ENCODE data around the gene DCAF15.

DCAF15 gene

DNA sequence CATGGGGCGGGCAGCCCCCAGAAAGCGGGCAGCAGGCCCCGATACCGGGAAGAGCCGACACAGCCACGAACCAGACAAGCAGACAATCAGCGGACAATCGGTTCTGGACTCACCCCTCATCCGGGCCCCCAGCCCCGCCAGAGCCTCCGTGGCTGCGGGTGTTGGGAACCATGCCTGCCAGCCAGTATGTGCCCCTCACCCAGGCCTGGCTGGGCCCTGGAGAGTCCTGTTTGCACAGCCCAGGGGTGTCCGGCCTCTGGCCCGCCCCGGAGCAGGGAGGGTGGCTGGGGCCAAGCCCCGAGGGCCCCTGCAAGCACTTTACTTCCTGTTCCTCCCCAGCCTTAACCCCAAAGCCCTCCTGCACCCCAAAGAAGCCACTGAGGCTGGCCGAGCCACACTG lies 21.9 kb upstream of the DCAF15 start:
- DNase-seq (ENCODE audit: low read depth), result no peak

DNA sequence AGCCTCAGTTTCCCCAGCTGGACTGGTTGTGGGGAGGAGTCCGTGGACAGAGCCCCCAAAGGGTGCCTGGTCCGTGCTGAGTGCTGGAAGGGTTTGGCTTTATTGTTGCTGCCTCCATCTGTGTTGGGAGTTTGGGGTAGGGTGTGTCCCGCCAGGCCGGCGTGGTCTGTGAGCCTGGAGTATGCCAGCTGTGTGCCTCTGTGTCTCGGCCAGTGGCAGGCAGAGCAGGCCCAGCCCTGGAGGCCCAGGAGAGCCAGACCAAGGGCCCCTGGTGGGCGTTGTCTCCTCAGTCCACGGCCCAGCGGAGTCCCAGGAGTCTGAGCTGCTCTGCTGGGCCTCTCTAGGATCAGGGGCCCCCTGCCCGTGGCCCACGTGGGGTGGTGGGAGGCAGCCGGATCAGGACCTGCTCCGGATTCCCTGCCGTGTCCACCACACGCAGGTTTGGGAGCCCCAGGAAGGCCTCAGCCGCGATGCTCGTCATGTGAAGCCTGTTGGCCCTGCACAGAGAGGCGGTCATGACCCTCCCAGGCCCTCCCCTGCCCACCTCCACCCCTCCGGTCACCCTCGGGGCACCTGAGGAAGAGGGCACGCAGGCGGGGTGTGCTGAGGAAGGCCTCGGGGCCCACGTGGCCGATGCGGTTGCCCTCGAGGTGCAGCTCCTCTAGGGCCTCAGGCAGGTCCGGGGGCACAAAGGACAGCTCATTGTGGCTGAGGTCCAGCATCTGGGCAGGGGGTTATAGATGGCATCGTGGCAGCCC lies 20.7 kb upstream of the DCAF15 start:
- no peak for DNase-seq (ENCODE audit: low read depth)

DNA sequence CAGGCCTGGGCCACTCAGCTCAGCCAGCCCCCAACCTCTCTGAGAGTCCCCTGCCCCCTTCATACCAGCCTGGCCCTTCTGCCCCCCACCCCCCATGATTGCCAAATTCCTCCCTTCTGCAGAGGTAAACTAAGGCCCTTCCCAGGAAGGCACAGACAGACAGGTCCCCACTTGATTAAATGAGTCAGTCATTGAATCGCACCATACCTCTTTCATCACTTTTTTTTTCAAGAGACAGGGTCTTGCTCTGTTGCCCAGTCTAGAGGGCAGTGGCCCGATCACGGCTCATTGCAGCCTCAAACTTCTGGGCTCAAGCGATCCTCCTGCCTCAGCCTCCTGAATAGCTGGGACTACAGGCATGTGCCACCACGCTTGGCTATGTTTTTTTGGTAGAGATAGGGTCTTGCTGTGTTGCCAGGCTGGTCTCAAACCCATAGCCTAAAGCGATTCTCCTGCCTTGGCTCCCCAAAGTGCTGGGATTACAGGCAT lies 20.1 kb upstream of the DCAF15 start:
- DNase-seq (ENCODE audit: low read depth), result no peak

DNA sequence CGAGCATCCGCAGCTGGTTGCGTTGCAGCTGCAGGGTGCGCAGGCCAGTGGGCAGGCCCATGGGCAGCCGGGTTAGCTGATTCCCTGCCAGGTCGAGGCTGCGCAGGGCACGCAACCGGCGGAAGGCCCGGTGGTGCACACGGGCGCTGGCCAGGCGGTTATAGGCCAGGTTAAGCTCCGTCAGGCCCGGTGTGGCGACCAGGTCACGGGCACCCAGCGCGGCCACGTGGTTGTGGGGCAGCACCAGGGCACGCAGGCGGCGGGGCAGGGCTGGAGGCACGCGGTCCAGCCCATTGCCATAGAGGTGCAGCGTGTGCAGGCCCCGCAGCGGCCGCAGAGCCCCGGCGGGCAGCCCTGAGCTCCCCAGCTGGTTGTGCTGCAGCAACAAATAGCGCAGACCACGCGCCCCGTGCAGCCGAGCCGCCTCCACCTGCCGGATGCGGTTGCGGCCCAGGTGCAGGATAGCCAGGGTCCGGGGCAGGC lies 19.4 kb upstream of the DCAF15 start:
- no peak for DNase-seq (ENCODE audit: low read depth)

DNA sequence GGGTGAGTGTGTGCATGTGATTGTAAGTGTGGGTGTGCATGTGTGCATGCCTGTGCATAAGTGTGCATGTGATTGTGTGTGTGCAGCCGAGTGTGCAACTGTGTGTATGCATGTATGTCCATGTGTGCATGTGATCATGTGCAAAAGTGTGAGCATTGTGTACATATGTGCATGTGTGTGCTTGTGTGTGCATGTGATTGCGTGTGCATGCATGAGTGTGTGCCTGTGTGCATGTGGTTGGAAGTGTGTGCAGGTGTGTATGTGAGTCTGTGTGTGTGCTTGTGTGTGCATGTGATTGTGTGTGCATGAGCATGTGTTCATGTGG lies 17.6 kb upstream of the DCAF15 start:
- DNase-seq (ENCODE audit: low read depth), result no peak

DNA sequence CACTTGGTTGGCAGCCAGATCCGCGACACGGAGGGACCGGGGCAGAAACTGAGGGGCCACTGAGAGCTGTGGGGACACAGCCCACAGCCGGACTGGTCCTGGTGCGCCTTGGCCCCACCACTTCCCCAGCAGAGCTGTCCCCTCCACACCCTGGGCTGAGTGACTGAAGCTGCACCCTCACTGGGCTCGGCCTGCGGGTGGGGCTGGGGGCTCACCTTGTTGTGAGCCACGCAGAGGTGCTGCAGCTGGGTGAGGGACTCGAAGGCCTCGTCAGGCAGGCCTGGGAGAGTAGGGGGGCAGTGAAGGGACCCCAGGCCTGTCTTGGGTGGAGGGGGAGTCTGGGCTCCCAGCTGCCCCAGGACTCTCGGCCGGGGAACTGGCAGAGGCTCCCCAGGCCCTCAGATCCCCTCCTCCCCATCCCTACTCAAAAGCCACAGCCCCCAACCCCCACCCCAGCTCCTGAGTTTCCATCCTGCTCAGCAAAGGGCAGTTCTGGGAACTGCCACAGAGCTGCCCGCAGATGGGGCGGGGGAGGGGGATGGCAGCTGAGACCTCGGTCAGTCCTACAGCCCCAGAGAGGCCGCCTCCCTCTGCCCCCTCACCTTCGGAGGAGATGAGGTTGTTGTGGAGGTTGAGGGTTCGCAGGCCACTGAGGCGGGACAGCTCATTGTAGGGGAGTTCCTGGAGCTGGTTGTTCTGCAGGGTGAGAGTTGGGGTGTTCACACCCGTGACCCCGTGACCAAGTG lies 16.4 kb upstream of the DCAF15 start:
- DNase-seq (ENCODE audit: low read depth), result no peak

DNA sequence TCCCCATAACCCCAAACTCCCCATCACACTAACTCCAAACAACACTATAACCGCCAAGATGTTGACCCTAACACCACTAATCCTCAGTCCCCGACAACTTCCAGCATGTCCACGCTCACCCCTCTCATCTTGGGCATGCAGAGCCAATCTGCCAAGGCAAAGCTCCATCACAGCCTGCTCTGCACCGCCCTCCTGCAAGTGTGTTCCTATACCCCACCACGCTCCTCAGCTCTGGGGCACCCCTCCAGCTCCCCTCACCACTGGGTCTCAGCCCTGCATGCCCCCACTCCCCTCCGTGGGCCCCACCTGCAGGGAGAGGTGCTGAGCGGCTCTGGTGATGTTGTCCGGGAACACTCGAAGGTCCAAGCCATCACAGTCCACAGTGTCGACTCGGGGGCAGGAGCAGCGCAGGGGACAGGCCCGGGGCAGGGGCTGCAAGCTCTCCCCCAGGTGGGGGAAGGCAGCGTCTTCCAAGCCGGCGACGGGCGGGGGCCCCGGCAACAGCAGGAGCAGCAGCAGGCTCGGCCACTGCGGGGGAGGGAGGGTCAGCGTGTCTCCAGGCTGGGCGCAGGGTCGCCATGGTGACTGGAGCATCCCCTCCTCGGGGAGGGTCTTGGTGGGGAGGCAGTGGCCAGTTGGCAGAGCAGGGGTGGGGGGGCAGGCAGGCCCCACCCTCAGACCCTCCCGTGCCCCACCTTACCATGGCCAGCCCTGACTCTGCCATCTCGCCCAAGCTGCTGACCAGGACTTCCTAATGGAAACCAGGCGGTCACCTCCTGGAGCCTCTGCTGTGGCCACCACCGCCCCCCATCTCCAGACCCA lies 14.6 kb upstream of the DCAF15 start:
- DNase-seq (ENCODE audit: low read depth), result no peak

DNA sequence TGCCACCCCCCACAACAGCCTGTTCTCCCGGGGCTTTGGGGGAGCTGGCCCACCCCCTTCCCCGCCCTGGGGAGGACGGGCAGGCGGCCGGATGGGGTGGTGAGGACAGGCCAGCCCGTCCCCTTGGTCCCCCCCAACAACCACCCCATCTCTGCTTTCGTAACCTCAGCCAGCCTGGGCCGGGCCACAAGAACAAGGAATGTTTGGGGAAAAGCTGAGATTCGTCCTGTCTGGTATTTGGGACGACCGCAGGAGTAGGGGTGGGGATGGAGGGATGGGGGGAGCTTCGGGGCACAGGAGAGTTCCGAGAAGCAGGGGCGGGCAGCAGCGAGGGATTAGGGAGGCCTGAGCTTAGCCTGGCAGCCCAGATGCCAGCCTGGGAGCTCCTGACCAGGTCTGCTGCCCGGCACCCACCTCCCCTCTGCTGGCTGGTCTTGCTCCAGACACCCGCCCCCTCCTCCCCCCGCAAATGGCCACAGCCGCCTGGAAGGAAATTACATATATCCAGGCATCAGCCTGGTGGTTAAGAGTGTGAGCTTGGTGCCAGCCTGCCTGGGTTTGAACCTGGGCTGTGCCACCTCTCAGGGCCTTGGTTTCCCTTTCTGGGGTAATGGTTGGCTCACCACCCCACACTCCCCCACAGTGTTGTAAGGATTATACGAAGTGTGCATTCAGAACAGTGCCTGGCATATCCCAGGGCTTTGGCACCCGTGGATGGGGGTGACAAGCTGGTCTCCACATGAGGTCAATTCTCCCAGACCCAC lies 13.8 kb upstream of the DCAF15 start, which contains the start of gene PODNL1:
PODNL1 (minus strand) TSS at position 117 of the 764 bp plus-strand sequence. CDS start 236 bp downstream, outside the sequence.
- no peak for DNase-seq (ENCODE audit: low read depth)

DNA sequence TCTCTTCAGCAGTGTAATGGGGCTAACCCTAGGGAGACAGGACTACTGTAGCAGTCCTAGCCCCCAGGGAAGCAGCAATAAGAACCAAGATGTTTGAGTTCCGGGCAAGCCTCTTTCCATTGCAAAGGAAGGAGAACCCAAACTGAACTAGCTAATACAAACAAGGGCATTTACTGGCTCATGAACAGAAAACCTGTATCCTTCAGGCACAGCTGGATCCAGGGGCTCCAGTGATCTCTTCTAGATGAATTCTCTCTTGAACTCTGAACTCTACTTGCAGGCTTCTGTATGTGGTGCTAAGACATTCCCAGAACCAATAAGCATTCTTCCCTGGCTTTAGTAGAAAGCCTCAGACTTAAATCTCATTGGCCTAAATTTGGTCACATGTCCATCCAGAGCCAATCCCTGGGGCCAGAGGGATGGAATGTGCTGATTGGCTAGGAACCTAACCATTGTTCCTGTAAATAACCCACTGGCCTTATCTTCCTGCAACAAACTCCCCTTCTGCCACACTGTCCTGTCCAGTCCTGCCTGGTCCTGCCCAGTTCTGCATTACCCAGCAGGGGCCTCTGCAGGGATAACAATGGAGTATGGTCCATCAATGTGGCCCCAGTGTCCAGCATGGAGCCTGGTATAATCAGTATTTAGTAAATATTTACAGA lies 10.2 kb upstream of the DCAF15 start:
- DNase-seq (ENCODE audit: low read depth), result no peak

DNA sequence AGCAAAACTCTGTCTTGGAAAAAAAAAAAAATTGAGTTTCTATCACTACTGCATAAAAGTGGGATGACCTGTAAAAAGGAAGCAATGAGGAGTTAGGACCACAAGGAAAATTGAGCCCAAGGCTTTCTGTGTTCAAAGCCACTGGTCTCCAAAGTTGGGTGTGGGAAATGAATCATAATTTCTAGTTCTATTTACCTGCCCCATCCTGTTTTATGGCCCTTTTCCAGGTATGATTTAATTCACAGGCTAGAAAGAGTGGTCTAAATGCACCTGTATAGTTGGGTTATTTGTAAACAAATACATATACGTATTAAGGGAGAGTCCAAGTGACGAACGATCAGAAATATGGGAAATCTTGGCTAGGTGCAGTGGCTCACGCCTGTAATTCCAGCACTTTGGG lies 5.9 kb upstream of the DCAF15 start:
- no peak for DNase-seq (ENCODE audit: low read depth)

DNA sequence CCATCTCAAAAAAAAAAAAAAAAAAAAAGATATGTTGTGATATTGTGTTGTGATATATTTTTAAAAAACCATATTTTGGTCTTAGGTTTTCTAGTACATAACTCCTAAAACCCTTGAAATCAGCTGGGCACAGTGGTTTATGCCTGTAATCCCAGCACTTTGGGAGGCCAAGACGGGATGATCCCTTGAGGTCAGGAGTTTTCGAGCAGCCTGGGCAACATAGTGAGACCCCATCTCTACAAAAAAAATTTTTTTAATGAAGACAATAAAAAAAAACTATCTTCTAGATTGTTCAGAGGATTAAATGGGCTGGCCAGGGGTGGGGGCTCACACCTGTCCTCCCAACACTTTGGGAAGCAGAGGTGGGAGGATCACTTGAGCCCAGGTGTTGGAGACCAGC lies 1.3 kb upstream of the DCAF15 start:
- no peak for DNase-seq (ENCODE audit: low read depth)

DNA sequence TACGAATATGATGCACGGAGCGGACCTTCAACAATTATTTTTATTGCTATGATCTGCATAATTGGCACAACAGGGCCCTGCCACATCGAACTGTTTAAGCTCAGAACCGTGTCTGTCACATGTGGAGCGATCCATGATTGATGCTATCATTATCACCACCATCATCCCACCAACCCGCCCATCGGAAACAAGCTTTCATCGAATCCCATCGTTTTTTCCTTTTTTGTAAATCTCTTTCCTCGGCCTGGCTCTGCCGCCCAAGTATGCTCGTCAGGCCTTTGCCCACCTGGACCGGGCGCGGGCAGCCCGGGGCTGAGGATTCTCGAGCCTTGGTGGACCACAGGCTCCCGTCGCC lies 533 bp upstream of the DCAF15 start:
- no peak for DNase-seq (ENCODE audit: low read depth)

DNA sequence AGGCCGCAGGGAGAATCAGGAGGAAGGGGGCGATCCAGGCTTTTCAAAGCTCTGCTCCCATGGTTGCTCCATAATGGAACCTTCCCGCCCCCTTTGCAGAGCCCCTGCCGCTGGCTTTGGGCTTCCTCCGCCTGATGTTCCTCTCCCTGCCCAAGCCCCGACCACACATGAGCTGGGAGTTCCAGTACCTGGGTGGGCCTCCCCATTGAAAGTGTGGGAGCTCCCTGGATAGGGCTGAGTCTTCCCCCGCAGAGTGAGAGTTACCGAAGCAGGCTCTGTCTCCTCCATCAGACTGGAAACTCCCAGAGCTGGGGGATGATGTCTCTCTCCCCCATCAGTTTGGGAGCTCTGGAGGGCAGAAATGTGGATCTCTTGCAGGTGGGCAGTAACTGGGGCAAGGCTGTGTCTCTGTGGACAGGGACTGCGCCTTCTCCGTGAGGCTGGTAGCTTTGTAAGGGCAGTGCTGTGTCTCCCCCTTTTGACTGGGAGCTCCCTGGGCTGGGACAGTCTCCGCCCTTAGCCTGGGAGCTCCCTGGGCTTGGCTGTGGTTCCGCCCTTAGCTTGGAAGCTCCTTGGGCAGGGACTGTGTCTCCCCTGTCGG lies 722 bp downstream of the DCAF15 start:
- no peak for DNase-seq (ENCODE audit: low read depth)

DNA sequence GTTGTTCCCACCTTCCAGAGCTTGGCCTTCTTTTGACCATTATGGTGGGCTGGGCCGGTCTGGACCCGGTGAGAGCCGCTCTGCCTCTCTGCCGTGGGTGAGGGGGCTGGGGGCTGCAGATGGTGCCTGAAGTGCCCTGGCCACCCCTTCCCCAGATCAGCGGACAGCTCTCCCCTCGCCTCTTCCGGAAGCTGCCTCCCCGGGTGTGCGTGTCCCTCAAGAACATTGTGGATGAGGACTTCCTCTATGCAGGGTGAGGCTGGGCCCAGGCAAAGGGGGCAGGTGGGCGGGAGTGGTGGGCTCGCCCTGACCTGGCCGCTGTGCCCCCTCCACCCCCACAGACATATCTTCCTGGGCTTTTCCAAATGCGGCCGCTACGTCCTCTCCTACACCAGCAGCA lies 1.9 kb downstream of the DCAF15 start:
- no peak for DNase-seq (ENCODE audit: low read depth)

DNA sequence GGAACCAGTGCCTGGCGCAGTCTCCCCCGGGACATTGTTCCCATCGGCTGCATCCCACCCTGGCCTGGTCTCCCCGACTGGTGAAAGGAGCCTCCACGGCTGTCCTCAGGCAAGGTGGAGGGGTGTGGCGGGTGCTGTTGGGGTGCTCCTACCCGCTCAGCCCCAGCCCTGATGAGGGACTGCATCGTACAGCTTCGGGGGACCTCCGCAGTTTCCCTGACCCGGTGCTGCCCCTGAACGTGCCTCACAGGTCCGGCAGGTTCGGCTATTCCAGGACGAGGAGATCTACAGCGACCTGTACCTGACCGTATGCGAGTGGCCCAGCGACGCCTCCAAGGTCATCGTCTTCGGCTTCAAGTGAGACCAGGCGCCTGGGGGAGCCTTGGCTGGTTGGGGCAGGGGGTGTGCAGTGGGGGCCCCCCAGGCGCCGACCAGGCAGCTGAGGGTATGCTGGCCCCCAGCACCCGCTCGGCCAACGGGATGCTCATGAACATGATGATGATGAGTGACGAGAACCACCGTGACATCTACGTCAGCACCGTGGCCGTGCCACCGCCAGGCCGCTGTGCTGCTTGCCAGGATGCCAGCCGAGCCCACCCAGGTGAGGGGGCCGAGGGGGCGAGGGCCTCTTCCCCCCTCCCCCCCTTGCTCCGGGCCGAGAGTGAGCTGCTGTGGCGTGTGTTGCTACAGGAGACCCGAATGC lies 3.5 kb downstream of the DCAF15 start:
- DNase-seq (ENCODE audit: low read depth), result no peak

DNA sequence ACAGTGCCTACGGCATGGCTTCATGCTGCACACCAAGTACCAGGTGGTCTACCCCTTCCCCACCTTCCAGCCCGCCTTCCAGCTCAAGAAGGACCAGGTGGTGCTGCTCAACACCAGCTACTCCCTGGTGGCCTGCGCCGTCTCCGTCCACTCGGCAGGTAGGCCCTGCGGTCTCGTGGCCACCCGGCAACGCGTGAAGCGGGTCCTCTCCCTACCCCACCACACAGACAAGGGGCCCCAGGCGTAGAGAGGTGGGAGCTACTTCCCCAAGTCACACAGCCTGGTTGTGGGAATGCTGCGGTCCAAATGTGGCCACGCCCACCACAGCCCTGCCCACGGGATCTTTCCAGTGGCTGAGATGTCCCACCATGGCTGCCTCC lies 4.0 kb downstream of the DCAF15 start:
- DNase-seq (ENCODE audit: low read depth), result no peak

DNA sequence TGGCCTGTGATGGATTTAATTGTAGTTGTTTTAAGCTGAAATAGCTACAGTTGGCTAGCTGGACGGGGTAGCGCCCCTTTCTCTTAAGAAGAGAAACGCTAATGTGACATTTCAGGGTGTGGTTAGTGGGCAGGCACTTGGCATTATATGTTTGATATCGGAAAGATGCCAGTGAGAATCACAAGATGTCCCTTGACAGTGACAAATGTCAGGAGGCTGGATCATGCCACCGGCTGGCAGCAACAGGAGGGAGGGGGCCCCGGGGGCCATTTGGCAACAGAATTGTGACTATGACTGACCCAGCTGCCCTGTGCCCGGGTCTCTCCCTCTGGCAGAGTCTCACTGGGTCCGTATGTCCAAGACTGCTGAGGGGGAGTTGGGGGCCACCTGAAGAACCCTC lies 4.7 kb downstream of the DCAF15 start:
- DNase-seq (ENCODE audit: low read depth), result no peak

DNA sequence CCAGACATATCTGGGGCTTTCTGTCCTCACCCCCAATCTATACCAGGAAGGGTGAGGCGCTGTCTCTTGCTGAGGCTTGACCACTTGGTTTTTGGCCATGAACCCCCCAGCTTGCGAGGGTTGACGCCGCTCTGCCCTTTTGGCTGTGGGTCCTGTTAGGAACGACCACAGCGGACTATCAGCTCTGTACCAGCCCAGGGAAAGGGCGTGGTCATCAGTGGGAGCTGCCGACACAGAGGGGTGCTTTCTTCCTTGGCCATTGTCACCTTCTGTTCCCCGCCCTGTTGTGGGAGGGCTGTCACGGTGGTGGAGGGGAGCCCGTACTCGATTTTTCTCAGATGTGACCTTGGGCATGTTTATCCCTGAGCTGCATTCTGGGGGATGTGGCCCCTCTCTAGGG lies 5.7 kb downstream of the DCAF15 start:
- DNase-seq (ENCODE audit: low read depth), result no peak

DNA sequence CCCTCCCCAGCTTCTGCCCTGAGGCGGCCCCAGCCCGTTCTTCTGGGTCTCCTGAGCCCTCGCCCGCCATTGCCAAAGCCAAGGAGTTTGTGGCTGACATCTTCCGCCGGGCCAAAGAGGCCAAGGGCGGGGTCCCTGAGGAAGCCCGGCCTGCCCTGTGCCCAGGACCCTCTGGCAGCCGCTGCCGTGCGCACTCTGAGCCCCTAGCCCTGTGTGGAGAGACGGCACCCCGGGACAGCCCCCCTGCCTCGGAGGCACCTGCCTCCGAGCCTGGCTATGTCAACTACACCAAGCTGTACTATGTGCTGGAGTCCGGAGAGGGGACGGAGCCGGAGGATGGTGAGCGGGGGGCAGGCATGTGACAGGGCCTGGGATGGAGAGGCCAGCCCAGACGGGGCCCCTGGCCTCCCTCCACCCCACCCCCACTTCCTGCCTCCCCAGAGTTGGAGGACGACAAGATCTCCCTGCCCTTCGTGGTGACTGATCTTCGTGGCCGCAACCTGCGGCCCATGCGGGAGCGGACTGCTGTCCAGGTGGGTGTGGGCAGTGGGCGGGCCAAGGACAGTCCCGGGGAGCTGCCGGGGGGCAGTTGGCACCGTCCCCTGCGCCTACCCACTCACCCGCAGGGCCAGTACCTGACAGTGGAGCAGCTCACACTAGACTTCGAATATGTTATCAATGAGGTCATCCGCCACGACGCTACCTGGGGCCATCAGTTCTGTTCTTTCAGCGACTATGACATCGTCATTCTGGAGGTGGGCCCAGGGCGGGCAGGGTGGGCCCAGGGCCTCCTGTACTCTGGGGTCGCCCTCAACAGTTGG lies 7.0 kb downstream of the DCAF15 start:
- no peak for DNase-seq (ENCODE audit: low read depth)
